MM.1S (cell line): ENCODE results near the gene SHISA5.

ENCODE experiments used
- CTCF ChIP-seq: fragments of 300-600 bp; sonication (generic); IDR thresholded peaks from 2 replicates; pipeline ENCODE4 v1.5.1; 2016; ENCODE audit warnings: antibody characterized with exemption, low read length, mixed read lengths
- EZH2phosphoT487 ChIP-seq: fragments of 300-600 bp; sonication (generic); IDR thresholded peaks from 2 replicates; pipeline ENCODE4 v1.6.1; 2018; ENCODE audit warnings: antibody characterized with exemption, low read length

- TF ChIP-seq CTCF (no peak), EZH2phosphoT487 (no peak)
Observed at GRCh38 chr3:48441940-48442339, 62.0 kb downstream of the SHISA5 start.
